RWPE1 (cell line): ENCODE results near the gene PASK.

ENCODE experiments used
- CTCF ChIA-PET: fragments of 350-600 bp; sonication (Branson Sonifier 250); formaldehyde crosslinking; extraction: SDS; loops from one replicate; lab custom pipeline; 2021; lab: Yijun Ruan, JAX
- POLR2A ChIA-PET: fragments of 400-600 bp; formaldehyde crosslinking; extraction: SDS; loops from one replicate; lab custom pipeline; 2020; ENCODE audit warnings: antibody characterized with exemption; ENCODE audit not compliant: low non-redundant PET; lab: Yijun Ruan, JAX
- DNase-seq: peaks from one replicate; pipeline ENCODE4 v3.0.0; 2012; ENCODE audit warnings: low spot score
- H3K27ac ChIP-seq: fragments of 450-650 bp; 2 replicates; pipeline ENCODE4 v1.5.1; 2017
- CTCF ChIP-seq: fragments of 450-650 bp; conservative IDR thresholded peaks from 2 replicates; pipeline ENCODE4 v1.5.1; 2017; ENCODE audit warnings: low read depth, mild to moderate bottlenecking

Gene PASK

GRCh38 chr2:241111440-241111805 is 37.8 kb downstream of the PASK start:
- DNase-seq, result no peak
- ChIA-PET CTCF (interaction anchor here (0.7 kb wide), 1 partner anchor 104 kb away, joined by 3 read pairs; no protein-coding TSS in a partner anchor), POLR2A (no interaction called here)
- no peak overlapping the region for H3K27ac ChIP-seq
- TF ChIP-seq CTCF, result no peak

- TF ChIP-seq CTCF, result no peak
- no peak for DNase-seq
- CTCF ChIA-PET, result interaction anchor here (0.7 kb wide), 1 partner anchor 105 kb away, joined by 3 read pairs; no protein-coding TSS in a partner anchor
- H3K27ac ChIP-seq, result no peak overlapping the region
- POLR2A ChIA-PET, result no interaction called here
Observed at GRCh38 chr2:241110607-241111439, 38.4 kb downstream of the PASK start.

DNA sequence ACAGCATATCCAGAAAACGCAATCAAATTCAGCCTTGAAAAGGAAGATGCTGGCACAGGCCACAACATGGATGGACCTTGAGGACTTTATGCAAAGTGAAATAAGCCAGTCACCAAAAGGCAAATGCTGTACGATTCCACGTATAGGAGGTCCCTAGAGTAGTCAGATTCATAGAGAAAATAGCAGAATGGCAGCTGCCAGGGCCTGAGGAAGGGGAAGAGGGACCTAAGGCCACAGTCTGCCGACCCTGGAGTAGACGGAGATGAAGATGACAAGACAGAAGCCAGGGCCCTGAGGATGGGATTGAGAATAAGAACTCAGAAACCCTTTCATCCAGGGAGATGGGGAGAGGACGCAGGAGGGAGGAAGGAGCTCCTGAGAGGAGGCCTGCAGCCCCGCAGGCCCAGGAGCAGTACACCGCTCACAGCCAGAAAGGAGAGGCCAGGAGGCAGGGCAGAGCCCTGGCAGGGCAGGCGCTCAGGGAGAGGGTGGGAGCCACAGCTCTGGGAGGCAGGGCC is 39.1 kb downstream of the PASK start:
- no peak for DNase-seq
- ChIA-PET CTCF (no interaction called here), POLR2A (no interaction called here)
- no peak overlapping the region for H3K27ac ChIP-seq
- no peak for TF ChIP-seq CTCF

DNA sequence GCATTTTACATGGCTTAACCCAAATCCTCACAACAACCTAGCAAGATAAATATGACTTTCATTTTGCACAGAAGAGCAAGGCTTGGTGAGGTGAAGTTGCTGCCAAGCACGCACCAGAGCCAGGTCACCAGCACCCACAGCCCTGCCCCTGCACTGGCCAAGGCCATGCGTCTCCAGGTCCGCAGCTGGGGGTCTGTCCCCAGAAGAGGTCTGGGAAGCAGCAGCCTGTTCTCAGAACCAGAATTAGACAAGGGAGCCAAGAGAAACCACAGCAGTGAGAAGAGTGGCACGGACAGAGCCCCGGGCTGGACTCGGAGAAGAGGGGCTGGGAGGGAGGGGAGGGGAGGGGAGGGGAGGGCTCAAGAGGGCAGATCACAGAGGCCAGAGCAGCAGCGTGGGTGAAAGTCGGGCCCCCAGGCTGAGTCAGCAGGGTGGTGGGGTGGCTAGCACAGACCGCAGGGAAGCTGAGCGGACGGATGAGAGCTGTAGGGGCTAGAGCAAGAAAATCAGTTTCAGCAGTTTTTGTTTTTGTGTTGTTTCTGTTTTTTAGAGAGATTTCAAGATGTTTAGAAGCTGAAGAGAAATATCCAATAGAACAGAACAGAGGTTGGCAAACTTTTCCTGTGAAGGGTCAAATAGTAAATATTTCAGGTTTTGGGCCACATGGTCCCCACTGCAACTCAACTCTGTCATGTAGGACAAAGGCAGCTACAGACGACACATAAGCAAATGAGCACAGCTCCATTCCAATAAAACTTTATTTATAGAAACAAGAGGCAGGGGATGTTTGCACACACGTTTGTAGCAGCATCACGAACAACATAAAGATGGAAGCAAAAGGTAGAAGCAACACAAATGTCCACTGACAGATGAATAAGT is 39.8 kb downstream of the PASK start:
- no peak for TF ChIP-seq CTCF
- CTCF ChIA-PET, result no interaction called here
- POLR2A ChIA-PET, result no interaction called here
- H3K27ac ChIP-seq, result no peak overlapping the region
- DNase-seq, result no peak

GRCh38 chr2:241108271-241109209 is 40.7 kb downstream of the PASK start:
- no peak for TF ChIP-seq CTCF
- ChIA-PET CTCF (no interaction called here), POLR2A (no interaction called here)
- no peak for DNase-seq
- 0 out of 2 replicates have a peak overlapping the region, but pooled peaks have one; percentile 14 for H3K27ac ChIP-seq
